H9 (cell line): ENCODE measurements around the gene CTH. TPM values are rescaled to one million over a fixed set of nuclear protein-coding genes. Genes with fewer than 3 reads are reported as not detected.

Source experiments
- DNase-seq: peaks from one replicate; pipeline ENCODE4 v3.0.0-alpha.2; 2017
- H2AFZ ChIP-seq: one replicate; pipeline ENCODE4 v1.6.1; 2013; ENCODE audit warnings: mild to moderate bottlenecking, low read length, control low read depth, moderate library complexity
- H2AK5ac ChIP-seq: 2 replicates; pipeline ENCODE4 v1.6.1; 2013; ENCODE audit warnings: low read length, control low read depth, mixed read lengths; ENCODE audit not compliant: insufficient read length
- H2BK120ac ChIP-seq: one replicate; pipeline ENCODE4 v1.6.1; 2013; ENCODE audit warnings: low read depth, mild to moderate bottlenecking, low read length, control low read depth, inconsistent platforms; ENCODE audit not compliant: poor library complexity, severe bottlenecking
- H2BK12ac ChIP-seq: 2 replicates; pipeline ENCODE4 v1.6.1; 2013; ENCODE audit warnings: low read length, control low read depth, mixed read lengths, low read depth; ENCODE audit not compliant: insufficient read length
- H2BK15ac ChIP-seq: 2 replicates; pipeline ENCODE4 v1.6.1; 2013; ENCODE audit warnings: low read depth, low read length, control low read depth
- H2BK20ac ChIP-seq: one replicate; pipeline ENCODE4 v1.6.1; 2013; ENCODE audit warnings: low read depth, mild to moderate bottlenecking, low read length, control low read depth, inconsistent platforms; ENCODE audit not compliant: poor library complexity, severe bottlenecking
- H2BK5ac ChIP-seq: 2 replicates; pipeline ENCODE4 v1.6.1; 2013; ENCODE audit warnings: low read length, control low read depth, mixed read lengths; ENCODE audit not compliant: insufficient read length
- H3K14ac ChIP-seq: 2 replicates; pipeline ENCODE4 v1.6.1; 2013; ENCODE audit warnings: low read length, control low read depth; ENCODE audit not compliant: insufficient read depth
- H3K18ac ChIP-seq: 2 replicates; pipeline ENCODE4 v1.6.1; 2013; ENCODE audit warnings: low read depth, mild to moderate bottlenecking, mixed read lengths, low read length, control low read depth; ENCODE audit not compliant: insufficient read length
- H3K23ac ChIP-seq: 2 replicates; pipeline ENCODE4 v1.6.1; 2013; ENCODE audit warnings: low read length, control low read depth, mixed read lengths, low read depth; ENCODE audit not compliant: insufficient read length
- H3K23me2 ChIP-seq: 2 replicates; pipeline ENCODE4 v1.6.1; 2013; ENCODE audit warnings: low read depth, mild to moderate bottlenecking, mixed read lengths, low read length, control low read depth; ENCODE audit not compliant: insufficient read length, poor library complexity, severe bottlenecking
- H3K27ac ChIP-seq: 2 replicates; pipeline ENCODE4 v1.5.1; 2013; ENCODE audit warnings: low read length, control low read depth, mixed read lengths, low read depth; ENCODE audit not compliant: insufficient read length
- H3K27me3 ChIP-seq: 2 replicates; pipeline ENCODE4 v1.6.1; 2013; ENCODE audit warnings: low read length, control low read depth, inconsistent platforms; ENCODE audit not compliant: insufficient read depth
- H3K4ac ChIP-seq: 2 replicates; pipeline ENCODE4 v1.6.1; 2013; ENCODE audit warnings: low read depth, mild to moderate bottlenecking, control low read depth, inconsistent platforms, low read length, moderate library complexity
- H3K4me1 ChIP-seq: 2 replicates; pipeline ENCODE4 v1.6.1; 2013; ENCODE audit warnings: low read length, control low read depth, inconsistent platforms; ENCODE audit not compliant: insufficient read depth
- H3K4me2 ChIP-seq: 2 replicates; pipeline ENCODE4 v1.6.1; 2013; ENCODE audit warnings: low read length, control low read depth, mixed read lengths; ENCODE audit not compliant: insufficient read length, insufficient read depth
- H3K56ac ChIP-seq: 2 replicates; pipeline ENCODE4 v1.6.1; 2013; ENCODE audit warnings: low read depth, mild to moderate bottlenecking, mixed read lengths, low read length, control low read depth; ENCODE audit not compliant: insufficient read length
- H3K79me1 ChIP-seq: 2 replicates; pipeline ENCODE4 v1.6.1; 2013; ENCODE audit warnings: low read depth, mild to moderate bottlenecking, moderate library complexity, low read length, control low read depth, inconsistent platforms; ENCODE audit not compliant: insufficient read depth, poor library complexity, severe bottlenecking
- H3K79me2 ChIP-seq: 2 replicates; pipeline ENCODE4 v1.6.1; 2013; ENCODE audit warnings: low read length, control low read depth, inconsistent platforms; ENCODE audit not compliant: insufficient read depth
- H3K9ac ChIP-seq: 2 replicates; pipeline ENCODE4 v1.6.1; 2013; ENCODE audit warnings: low read length, control low read depth, mixed read lengths; ENCODE audit not compliant: insufficient read length; ENCODE audit errors: extremely low read depth
- H3K9me3 ChIP-seq: one replicate; pipeline ENCODE4 v1.6.1; 2013; ENCODE audit warnings: low read depth, low read length, inconsistent platforms; ENCODE audit not compliant: control insufficient read depth
- H3T11ph ChIP-seq: one replicate; pipeline ENCODE4 v1.6.1; 2013; ENCODE audit warnings: mild to moderate bottlenecking, low read length, control low read depth, inconsistent platforms
- H4K20me1 ChIP-seq: one replicate; pipeline ENCODE4 v1.6.1; 2013; ENCODE audit not compliant: control insufficient read depth, insufficient read length, insufficient read depth
- H4K5ac ChIP-seq: 2 replicates; pipeline ENCODE4 v1.6.1; 2013; ENCODE audit warnings: low read depth, mild to moderate bottlenecking, mixed read lengths, low read length, control low read depth; ENCODE audit not compliant: insufficient read length
- H4K8ac ChIP-seq: replicated peaks from 2 replicates; pipeline ENCODE4 v1.6.1; 2013; ENCODE audit warnings: low read length, control low read depth, mixed read lengths, low read depth; ENCODE audit not compliant: insufficient read length
- H4K91ac ChIP-seq: 2 replicates; pipeline ENCODE4 v1.6.1; 2013; ENCODE audit warnings: low read depth, mild to moderate bottlenecking, moderate library complexity, mixed read lengths, low read length, control low read depth; ENCODE audit not compliant: insufficient read length
- H3K27ac Mint-ChIP-seq, 3 experiments: 2 replicates in 2 of 3; 3 replicates in 1 of 3; pipeline ENCODE4 v1.8.0; 2020 to 2021; ENCODE audit warnings: mixed read lengths in 3 of 3, mild to moderate bottlenecking in 1 of 3, moderate library complexity in 1 of 3
- H3K27me3 Mint-ChIP-seq: 2 replicates; pipeline ENCODE4 v1.8.0; 2021; ENCODE audit warnings: low read depth, mild to moderate bottlenecking, moderate library complexity, mixed read lengths
- H3K36me3 Mint-ChIP-seq, 3 experiments: 2 replicates in 2 of 3; 3 replicates in 1 of 3; pipeline ENCODE4 v1.8.0; 2020 to 2021; ENCODE audit warnings: low read depth in 3 of 3, mixed read lengths in 3 of 3; ENCODE audit not compliant: insufficient read depth in 1 of 3
- H3K4me1 Mint-ChIP-seq, 2 experiments: 2 replicates each; pipeline ENCODE4 v1.8.0; 2020; ENCODE audit warnings: mixed read lengths in 2 of 2
- H3K4me3 Mint-ChIP-seq, 2 experiments: 2 replicates in 1 of 2; 3 replicates in 1 of 2; pipeline ENCODE4 v1.8.0; 2020 to 2021; ENCODE audit warnings: mild to moderate bottlenecking in 2 of 2, mixed read lengths in 2 of 2, moderate library complexity in 1 of 2
- H3K9me3 Mint-ChIP-seq, 2 experiments: 2 replicates in 1 of 2; 3 replicates in 1 of 2; pipeline ENCODE4 v1.8.0; 2020; ENCODE audit warnings: mild to moderate bottlenecking in 2 of 2, mixed read lengths in 2 of 2, moderate library complexity in 1 of 2
- WGBS: extraction: QIAGEN DNeasy Blood & Tissue Kit; methylation state at CpG from one replicate; pipeline ENCODE4 v1.1.7; 2013; ENCODE audit warnings: missing lambda C conversion rate, low lambda C conversion rate, mixed read lengths; ENCODE audit not compliant: insufficient read length; ENCODE audit errors: extremely low coverage; 5-methylcytosine and 5-hydroxymethylcytosine counted together
- total RNA-seq: library from RNA; stranded (reverse); gene quantifications from 2 replicates; pipeline ENCODE4 v1.2.1, GENCODE V29; 2021
- TF ChIP-seq, protein P1 (sequence below): fragments of 200-600 bp; sonication (generic); conservative IDR thresholded peaks from 3 replicates; pipeline ENCODE4 v1.8.0; 2021; ENCODE audit warnings: antibody characterized with exemption, mild to moderate bottlenecking

The CTH gene
- total RNA-seq, 1 experiment from 2014 or later = 15.5 TPM

- Histone ChIP-seq H2BK15ac (no peak overlapping the region), H3K27me3 (no peaks in the 10 kb centered on the region), H3K27ac (no peak overlapping the region), H3K14ac (no peak overlapping the region), H3K79me1 (no peaks in the 10 kb centered on the region), H3K56ac (no peak overlapping the region), H3K79me2 (no peaks in the 10 kb centered on the region), H2AFZ (no peak overlapping the region), H3K23me2 (no peaks in the 10 kb centered on the region), H4K91ac (no peak overlapping the region), H4K20me1 (no peaks in the 10 kb centered on the region), H3K4me2 (no peak overlapping the region), H2BK5ac (no peak overlapping the region), H3K9ac (no peak overlapping the region), H2BK120ac (no peak overlapping the region), H3K4me1 (no peaks in the 10 kb centered on the region), H2BK12ac (no peak overlapping the region), H2AK5ac (no peak overlapping the region), H4K5ac (no peak overlapping the region), H4K8ac (no peak overlapping the region), H2BK20ac (no peak overlapping the region), H3K9me3 (no peaks in the 10 kb centered on the region), H3T11ph (no peak overlapping the region), H3K18ac (no peak overlapping the region), H3K23ac (no peak overlapping the region), H3K4ac (no peak overlapping the region)
- no CpG with 5 or more reads among the region's 6 CpGs for WGBS
- Mint-ChIP-seq H3K36me3 (no peaks in the 10 kb centered on the region), H3K4me1 (no peaks in the 10 kb centered on the region), H3K4me3 (no peak overlapping the region), H3K27me3 (no peaks in the 10 kb centered on the region), H3K9me3 (no peaks in the 10 kb centered on the region), H3K27ac (peak overlapping the region in 1 of 3 experiments; percentile 82; a peak in 1 of 7 replicates)
- TF ChIP-seq, protein P1, sequence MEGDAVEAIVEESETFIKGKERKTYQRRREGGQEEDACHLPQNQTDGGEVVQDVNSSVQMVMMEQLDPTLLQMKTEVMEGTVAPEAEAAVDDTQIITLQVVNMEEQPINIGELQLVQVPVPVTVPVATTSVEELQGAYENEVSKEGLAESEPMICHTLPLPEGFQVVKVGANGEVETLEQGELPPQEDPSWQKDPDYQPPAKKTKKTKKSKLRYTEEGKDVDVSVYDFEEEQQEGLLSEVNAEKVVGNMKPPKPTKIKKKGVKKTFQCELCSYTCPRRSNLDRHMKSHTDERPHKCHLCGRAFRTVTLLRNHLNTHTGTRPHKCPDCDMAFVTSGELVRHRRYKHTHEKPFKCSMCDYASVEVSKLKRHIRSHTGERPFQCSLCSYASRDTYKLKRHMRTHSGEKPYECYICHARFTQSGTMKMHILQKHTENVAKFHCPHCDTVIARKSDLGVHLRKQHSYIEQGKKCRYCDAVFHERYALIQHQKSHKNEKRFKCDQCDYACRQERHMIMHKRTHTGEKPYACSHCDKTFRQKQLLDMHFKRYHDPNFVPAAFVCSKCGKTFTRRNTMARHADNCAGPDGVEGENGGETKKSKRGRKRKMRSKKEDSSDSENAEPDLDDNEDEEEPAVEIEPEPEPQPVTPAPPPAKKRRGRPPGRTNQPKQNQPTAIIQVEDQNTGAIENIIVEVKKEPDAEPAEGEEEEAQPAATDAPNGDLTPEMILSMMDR = no peak
- no peak for DNase-seq
Measured at GRCh38 chr1:70385477-70385876, 25.6 kb upstream of the CTH start.
